ENCODE data around the gene KRTAP10-8.
"Not testable (repeated sequence)": the region's sequence is repeated elsewhere in the genome, so short reads cannot be mapped to it uniquely, and the experiment has no call there.

Gene KRTAP10-8

GRCh38 chr21:44610157-44610843 lies 1.6 kb upstream of the KRTAP10-8 start:
- H3K9me3 ChIP-seq (ENCODE audit: control insufficient read depth, insufficient read depth, low read depth, low read length); POLR2A ChIA-PET; H3K27ac ChIP-seq (ENCODE audit: extremely low read depth, low read depth, low read length); H3K4me3 ChIP-seq (ENCODE audit: low read depth, low read length); H3K36me3 ChIP-seq (ENCODE audit: control insufficient read depth in 2 of 2, insufficient read depth in 1 of 2, low read length in 2 of 2); H3K4me1 ChIP-seq (ENCODE audit: control insufficient read depth, insufficient read depth, low read length): not testable (repeated sequence)
- CTCF ChIA-PET: interaction anchor here (0.6 kb wide), 1 partner anchor 139 kb away, joined by 4 read pairs; no protein-coding TSS in a partner anchor
- peak; percentile 68 for TF ChIP-seq ZNF585B (tag by site-specific recombination; IDR thresholded peaks at IDR 0.05)

GRCh38 chr21:44611551-44611950 lies 328 bp upstream of the KRTAP10-8 start:
- Histone ChIP-seq H3K4me1 (ENCODE audit: control insufficient read depth, insufficient read depth, low read length) (no peaks in the 10 kb centered on the region), H3K36me3 (ENCODE audit: control insufficient read depth in 2 of 2, insufficient read depth in 1 of 2, low read length in 2 of 2) (no peaks in the 10 kb centered on the region), H3K4me3 (ENCODE audit: low read depth, low read length) (no peak overlapping the region), H3K9me3 (ENCODE audit: control insufficient read depth, insufficient read depth, low read depth, low read length) (no peaks in the 10 kb centered on the region), H3K27ac (ENCODE audit: extremely low read depth, low read depth, low read length) (no peak overlapping the region)
- ChIA-PET POLR2A (no interaction called here), CTCF (no interaction called here)
- TF ChIP-seq ZNF707 (tag by site-specific recombination; IDR thresholded peaks at IDR 0.05): peak; percentile 94
- TF ChIP-seq ZNF391 (tag by site-specific recombination; IDR thresholded peaks at IDR 0.05; ENCODE audit: borderline replicate concordance, low read depth): no peak

DNA sequence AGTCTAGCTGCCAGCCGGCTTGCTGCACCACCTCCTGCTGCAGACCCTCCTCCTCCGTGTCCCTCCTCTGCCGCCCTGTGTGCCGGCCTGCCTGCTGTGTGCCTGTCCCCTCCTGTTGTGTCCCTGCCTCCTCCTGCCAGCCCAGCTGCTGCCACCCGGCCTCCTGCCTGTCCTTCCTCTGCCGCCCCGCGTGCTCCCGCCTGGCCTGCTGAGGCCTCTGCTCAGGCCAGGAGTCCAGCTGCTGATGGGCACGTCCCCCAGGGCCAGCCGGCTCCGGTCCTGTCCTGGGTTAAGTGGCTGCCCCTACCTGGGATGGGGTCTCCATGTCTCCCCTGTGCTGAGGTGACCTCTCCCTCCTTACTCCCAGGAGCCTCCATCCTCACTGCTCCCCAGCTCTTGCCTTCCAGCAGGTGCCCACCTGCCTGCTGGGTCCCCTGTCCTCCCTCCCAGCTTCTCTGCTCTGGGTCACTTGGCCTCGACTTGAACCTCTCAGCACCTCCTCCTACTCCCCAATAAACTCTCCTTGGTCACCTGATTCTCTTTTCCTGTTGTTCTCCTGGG lies 870 bp downstream of the KRTAP10-8 start:
- H3K27ac ChIP-seq (ENCODE audit: extremely low read depth, low read depth, low read length): no peak overlapping the region
- ChIA-PET POLR2A (no interaction called here), CTCF (no interaction called here)
- H3K36me3 ChIP-seq (ENCODE audit: control insufficient read depth in 2 of 2, insufficient read depth in 1 of 2, low read length in 2 of 2): no peaks in the 10 kb centered on the region
- TF ChIP-seq OSR2 (tag by site-specific recombination; IDR thresholded peaks at IDR 0.05): no peak
- TF ChIP-seq CTCF (tag by site-specific recombination; IDR thresholded peaks at IDR 0.05): no peak
- TF ChIP-seq, protein P1, sequence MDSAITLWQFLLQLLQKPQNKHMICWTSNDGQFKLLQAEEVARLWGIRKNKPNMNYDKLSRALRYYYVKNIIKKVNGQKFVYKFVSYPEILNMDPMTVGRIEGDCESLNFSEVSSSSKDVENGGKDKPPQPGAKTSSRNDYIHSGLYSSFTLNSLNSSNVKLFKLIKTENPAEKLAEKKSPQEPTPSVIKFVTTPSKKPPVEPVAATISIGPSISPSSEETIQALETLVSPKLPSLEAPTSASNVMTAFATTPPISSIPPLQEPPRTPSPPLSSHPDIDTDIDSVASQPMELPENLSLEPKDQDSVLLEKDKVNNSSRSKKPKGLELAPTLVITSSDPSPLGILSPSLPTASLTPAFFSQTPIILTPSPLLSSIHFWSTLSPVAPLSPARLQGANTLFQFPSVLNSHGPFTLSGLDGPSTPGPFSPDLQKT (IDR thresholded peaks at IDR 0.05; ENCODE audit: borderline replicate concordance, low read depth, low read length): no peak
- H3K4me3 ChIP-seq (ENCODE audit: low read depth, low read length): no peak overlapping the region
- H3K4me1 ChIP-seq (ENCODE audit: control insufficient read depth, insufficient read depth, low read length): no peaks in the 10 kb centered on the region
- H3K9me3 ChIP-seq (ENCODE audit: control insufficient read depth, insufficient read depth, low read depth, low read length): no peaks in the 10 kb centered on the region

DNA sequence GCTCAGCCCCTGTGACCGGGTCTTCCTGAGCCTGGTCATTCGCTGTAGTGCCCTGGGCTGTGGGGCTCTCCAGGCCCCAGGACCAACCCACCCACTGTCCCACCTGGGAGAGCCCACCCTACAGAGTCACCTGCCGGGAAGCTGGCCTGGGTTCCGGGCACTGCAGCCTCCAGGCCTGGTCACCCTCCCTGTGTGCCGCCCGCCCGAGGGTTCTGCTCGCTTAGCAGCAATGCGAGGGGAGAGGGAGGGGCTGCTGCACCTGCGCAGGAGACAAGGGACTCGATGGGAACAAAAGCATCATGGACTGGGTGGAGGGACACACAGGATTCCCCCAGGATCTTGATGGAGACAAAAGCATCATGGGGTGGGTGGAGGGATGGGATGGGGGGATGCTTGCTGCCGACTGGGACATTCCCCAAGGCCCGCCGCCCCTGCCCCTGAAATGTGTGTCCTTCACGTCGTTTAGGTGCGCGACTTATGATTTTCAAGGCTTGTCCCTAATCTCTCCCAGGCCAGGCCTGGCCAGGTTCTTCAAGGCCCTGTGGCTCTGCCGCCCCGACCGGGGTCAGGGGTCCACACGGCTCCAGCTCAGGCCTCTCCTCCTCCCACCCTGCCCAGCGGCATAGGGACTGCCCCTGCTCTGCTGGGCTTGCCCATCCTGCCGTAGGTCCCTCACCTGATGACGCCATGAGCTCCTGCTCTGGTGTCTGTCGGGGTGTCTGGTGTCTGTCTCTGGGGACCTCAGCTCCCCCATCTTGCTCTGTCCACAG lies 1.7 kb downstream of the KRTAP10-8 start:
- CTCF ChIA-PET: no interaction called here
- H3K4me3 ChIP-seq (ENCODE audit: low read depth, low read length): no peak overlapping the region
- POLR2A ChIA-PET: no interaction called here
- H3K4me1 ChIP-seq (ENCODE audit: control insufficient read depth, insufficient read depth, low read length): no peaks in the 10 kb centered on the region
- H3K27ac ChIP-seq (ENCODE audit: extremely low read depth, low read depth, low read length): no peak overlapping the region
- no peaks in the 10 kb centered on the region for H3K36me3 ChIP-seq (ENCODE audit: control insufficient read depth in 2 of 2, insufficient read depth in 1 of 2, low read length in 2 of 2)
- H3K9me3 ChIP-seq (ENCODE audit: control insufficient read depth, insufficient read depth, low read depth, low read length): no peaks in the 10 kb centered on the region
- TF ChIP-seq FEZF1 (tag by site-specific recombination; IDR thresholded peaks at IDR 0.05) (no peak), SP3 (tag by site-specific recombination; IDR thresholded peaks at IDR 0.05) (no peak), ZNF174 (tag by site-specific recombination; IDR thresholded peaks at IDR 0.05) (no peak), HIC1 (tag by site-specific recombination; IDR thresholded peaks at IDR 0.05) (no peak), ZBTB10 (tag by site-specific recombination; IDR thresholded peaks at IDR 0.05) (no peak), YY2 (tag by site-specific recombination; IDR thresholded peaks at IDR 0.05) (no peak), IKZF3 (tag by site-specific recombination; IDR thresholded peaks at IDR 0.05) (no peak), ZNF830 (tag by site-specific recombination; IDR thresholded peaks at IDR 0.05; ENCODE audit: low read depth) (no peak), ZNF561 (tag by site-specific recombination; IDR thresholded peaks at IDR 0.05; ENCODE audit: borderline replicate concordance) (no peak), SCRT1 (tag by site-specific recombination; IDR thresholded peaks at IDR 0.05; ENCODE audit: borderline replicate concordance) (no peak), ZSCAN16 (tag by site-specific recombination; IDR thresholded peaks at IDR 0.05) (no peak), ZNF169 (tag by site-specific recombination; IDR thresholded peaks at IDR 0.05) (no peak)

Data from HEK293 (cell line).